Right renal cortex interstitium (tissue), 3 donors: ENCODE measurements around the gene KLK1. TPM values are rescaled to one million over a fixed set of nuclear protein-coding genes. Genes with fewer than 3 reads are reported as not detected.

Source experiments
- DNase-seq, 3 donors: peaks; one replicate each; pipeline ENCODE4 v3.0.0-alpha.2; 2013; ENCODE audit warnings: low read depth in 3 of 3, low spot score in 2 of 3
- polyA plus RNA-seq, 3 donors: library from polyadenylated mRNA; unstranded; fragments of 120-200 nt; gene quantifications; one replicate each; pipeline ENCODE4 v1.2.1, GENCODE V29; 2013; ENCODE audit not compliant: insufficient read length in 3 of 3

KLK1 gene
- polyA plus RNA-seq: 1 to 10 TPM; 1.7 to 1.8 (median 1.8) TPM

- no peak for DNase-seq
Observed at GRCh38 chr19:50823389-50824042, at the start of gene KLK1. KLK1 (minus strand) TSS chr19:50823787; CDS start chr19:50823748, 39 bp downstream.

- DNase-seq: no peak
Observed at GRCh38 chr19:50873056-50873455, 49.5 kb upstream of the KLK1 start, which contains the start of gene KLK2. KLK2 (plus strand) TSS chr19:50873439; CDS start chr19:50873474, 35 bp downstream.

GRCh38 chr19:50870417-50871089 is 47.0 kb upstream of the KLK1 start:
- no peak for DNase-seq

- DNase-seq: no peak
Observed at GRCh38 chr19:50869479-50869878, 45.9 kb upstream of the KLK1 start.

- DNase-seq: no peak
Observed at GRCh38 chr19:50861496-50862286, 38.1 kb upstream of the KLK1 start.

GRCh38 chr19:50861010-50861409 is 37.4 kb upstream of the KLK1 start:
- no peak for DNase-seq

- no peak for DNase-seq
Observed at GRCh38 chr19:50859849-50860248, 36.3 kb upstream of the KLK1 start.

- no peak for DNase-seq
Observed at GRCh38 chr19:50858886-50859285, 35.3 kb upstream of the KLK1 start.

- DNase-seq: no peak
Observed at GRCh38 chr19:50857366-50857765, 33.8 kb upstream of the KLK1 start.

GRCh38 chr19:50854636-50855410 is 31.2 kb upstream of the KLK1 start, which contains the start of gene KLK3:
KLK3 (plus strand) TSS chr19:50854915; CDS start chr19:50854956, 41 bp downstream.
- no peak for DNase-seq

GRCh38 chr19:50851620-50852019 is 28.0 kb upstream of the KLK1 start:
- no peak for DNase-seq

GRCh38 chr19:50850738-50851137 is 27.2 kb upstream of the KLK1 start:
- DNase-seq: no peak

- no peak for DNase-seq
Observed at GRCh38 chr19:50844296-50844935, 20.8 kb upstream of the KLK1 start.

- no peak for DNase-seq
Observed at GRCh38 chr19:50843701-50844221, 20.2 kb upstream of the KLK1 start.

- DNase-seq: no peak
Observed at GRCh38 chr19:50843205-50843604, 19.6 kb upstream of the KLK1 start.

- no peak for DNase-seq
Observed at GRCh38 chr19:50842130-50842529, 18.5 kb upstream of the KLK1 start.

GRCh38 chr19:50839712-50840655 is 16.4 kb upstream of the KLK1 start:
- no peak for DNase-seq

GRCh38 chr19:50838239-50838638 is 14.7 kb upstream of the KLK1 start:
- no peak for DNase-seq

- DNase-seq: no peak
Observed at GRCh38 chr19:50837300-50837699, 13.7 kb upstream of the KLK1 start.
